HG03439 (cell line): ENCODE results near the gene PPM1D.
"Not testable (repeated sequence)": the region's sequence is repeated elsewhere in the genome, so short reads cannot be mapped to it uniquely, and the experiment has no call there.

Source experiments
- ATAC-seq: cut with Tn5 transposase; IDR thresholded peaks from one replicate; pipeline ENCODE4 v1.9.1; 2021; ENCODE audit warnings: mild to moderate bottlenecking, moderate library complexity; ENCODE audit not compliant: unreplicated experiment

PPM1D gene

DNA sequence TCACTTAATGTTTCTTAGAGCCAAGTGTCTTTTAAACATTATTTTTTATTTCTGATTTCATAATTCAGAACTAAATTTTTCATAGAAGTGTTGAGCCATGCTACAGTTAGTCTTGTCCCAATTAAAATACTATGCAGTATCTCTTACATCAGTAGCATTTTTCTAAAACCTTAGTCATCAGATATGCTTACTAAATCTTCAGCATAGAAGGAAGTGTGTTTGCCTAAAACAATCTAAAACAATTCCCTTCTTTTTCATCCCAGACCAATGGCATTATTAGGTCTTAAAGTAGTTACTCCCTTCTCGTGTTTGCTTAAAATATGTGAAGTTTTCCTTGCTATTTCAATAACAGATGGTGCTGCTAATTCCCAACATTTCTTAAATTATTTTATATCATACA, 64.0 kb downstream of the PPM1D start:
- ATAC-seq: no peak

DNA sequence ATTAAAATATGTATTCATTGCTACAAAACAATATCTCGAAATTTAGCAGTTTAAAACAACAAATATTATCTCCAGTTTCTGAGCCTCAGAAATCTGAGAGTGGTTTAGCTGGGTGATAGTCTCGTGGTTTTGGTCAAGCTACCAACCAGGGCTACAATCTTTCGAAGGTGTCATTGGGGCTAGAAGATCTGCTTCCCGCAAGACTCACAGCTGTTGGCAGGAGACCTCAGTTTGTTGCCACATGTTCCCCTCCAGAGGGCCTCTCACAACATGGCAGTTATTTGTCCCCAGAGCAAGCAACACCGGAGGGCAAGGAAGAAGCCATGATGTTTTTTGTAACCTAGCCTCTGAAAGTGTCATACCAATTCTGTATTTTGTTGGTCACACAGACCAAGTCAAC, 65.6 kb downstream of the PPM1D start:
- ATAC-seq: no peak

DNA sequence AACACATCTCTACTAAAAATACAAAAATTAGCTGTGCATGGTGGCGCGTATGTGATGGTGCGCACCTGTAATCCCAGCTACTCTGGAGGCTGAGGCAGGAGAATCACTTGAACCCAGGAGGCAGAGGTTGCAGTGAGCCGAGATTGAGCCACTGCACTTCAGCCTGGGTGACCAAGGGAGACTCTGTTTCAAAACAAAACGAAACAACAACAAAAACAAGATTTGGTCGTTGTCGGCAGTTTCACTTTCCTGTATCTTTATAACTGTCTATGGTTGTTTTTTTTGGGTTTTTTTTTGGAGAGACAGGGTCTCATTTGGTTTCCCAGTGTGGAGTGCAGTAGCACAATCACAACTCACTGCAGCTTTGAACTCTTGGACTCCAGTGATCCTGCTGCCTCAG, 68.7 kb downstream of the PPM1D start:
- ATAC-seq: not testable (repeated sequence)

DNA sequence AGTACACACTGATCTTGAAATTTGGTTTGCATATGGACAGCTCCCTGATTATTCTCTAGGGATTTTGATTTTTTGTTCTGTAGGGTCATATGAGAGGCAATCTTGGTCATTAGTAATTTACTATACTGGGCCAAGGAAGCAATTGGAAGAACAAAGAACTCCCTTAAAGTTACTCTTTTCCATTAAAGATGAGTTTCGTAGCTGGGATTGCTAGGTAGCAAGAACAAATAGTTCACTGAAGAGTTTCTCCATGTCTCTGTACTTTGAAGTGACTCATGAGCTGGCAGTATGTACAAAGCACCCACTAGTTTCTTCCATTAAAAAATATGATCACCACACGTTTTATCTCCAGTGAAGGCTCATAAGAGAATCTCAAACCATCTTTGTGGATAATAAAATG, 71.5 kb downstream of the PPM1D start:
- ATAC-seq: no peak

DNA sequence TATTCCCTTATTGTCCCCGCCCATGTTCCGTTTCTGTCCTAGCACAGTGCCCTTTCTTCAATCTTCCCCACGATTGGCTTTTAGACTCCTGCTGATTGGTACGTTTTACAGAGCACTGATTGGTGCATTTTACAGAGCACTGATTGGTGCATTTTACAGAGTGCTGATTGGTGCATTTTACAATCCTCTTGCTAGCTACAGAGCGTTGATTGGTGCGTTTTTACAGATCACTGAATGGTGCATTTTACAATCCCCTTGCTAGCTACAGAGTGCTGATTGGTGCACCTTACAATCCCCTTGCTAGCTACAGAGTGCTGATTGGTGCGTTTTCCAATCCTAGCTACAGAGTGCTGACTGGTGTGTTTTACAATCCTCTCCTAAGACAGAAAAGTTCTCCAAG, 74.6 kb downstream of the PPM1D start:
- not testable (repeated sequence) for ATAC-seq

DNA sequence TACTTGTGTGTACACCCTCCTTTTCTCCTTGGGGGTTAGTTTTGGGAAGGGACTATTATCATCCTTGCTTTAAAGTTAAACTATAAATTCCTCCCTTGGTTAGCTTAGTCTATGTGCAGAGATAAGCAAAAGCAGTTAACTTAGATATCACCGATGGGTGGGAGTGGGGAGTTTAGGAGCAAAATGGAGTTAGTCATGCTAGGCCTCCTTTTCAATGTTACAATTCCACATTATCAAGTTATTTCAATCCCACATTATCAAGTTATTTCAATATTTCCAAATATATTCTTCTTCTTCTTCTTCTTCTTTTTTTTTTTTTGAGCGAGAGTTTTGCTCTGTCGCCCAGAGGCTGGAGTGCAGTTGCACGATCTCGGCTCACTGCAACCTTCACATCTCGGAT, 76.0 kb downstream of the PPM1D start:
- no peak for ATAC-seq

DNA sequence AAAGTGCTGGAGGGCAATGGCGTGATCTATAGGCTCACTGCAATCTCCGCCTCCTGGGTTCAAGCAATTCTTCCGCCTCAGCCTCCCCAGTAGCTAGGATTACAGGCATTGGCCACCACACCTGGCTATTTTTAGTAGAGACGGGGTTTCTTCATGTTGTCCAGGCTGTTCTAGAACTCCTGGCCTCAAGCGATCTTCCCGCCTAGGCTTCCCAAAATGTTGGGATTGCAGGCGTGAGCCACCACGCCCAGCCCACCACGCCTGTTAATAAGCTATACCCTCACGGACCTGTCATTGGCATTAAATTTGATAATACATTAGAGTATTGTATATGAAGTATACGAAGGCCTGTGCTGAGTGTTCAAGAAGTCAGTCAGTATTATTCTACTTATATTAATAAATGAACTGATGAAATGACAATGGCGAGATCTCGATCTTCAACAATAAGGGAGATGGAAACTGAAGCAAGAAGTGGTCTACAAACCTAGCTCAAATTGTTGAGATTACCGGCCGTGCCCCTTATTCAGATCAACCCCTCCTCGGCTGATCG, 76.8 kb downstream of the PPM1D start:
- ATAC-seq: no peak

DNA sequence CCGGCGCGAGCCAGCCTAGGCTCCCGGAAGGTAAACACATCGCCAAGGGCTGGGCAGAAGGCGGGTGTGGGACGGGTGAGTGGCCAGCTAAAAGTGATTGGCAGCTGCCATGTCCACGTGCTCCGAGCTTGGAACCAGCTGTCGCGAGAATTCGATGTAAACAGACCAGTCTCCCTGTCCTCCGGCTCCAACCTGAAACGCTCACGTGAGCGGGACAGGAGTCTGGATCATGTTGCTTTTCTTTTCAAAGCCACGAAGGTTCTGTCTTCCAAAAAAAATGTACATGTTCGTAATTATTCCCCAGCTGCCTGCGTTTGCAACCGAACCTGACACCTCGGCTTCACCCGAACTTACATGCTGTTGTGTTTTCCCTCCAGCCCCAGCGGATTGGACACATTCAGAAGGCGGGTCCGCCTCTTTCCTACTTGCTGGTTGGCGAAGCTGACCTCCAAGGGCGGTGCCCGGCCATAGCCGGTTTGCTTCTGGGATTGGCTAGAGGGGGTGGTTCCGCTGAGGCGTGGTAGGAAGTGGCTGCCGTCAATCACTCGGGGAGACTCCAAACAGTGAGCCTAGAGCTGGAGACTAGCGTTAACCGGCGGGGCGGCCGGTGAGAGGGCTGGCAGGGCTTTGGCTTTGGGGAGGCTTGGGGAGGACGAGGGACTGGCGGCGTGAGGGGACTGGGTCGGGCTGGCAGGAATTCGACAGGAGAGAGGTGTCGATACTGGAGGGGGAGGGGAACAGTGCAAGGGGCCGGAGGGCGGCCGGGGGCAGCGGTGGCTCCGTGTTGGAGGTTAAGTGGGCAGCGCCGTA, 77.5 kb downstream of the PPM1D start, which contains the start of gene BCAS3:
Gene BCAS3, plus strand, starts transcription at position 544 of the 810 bp plus-strand sequence.
- peak; percentile 97 for ATAC-seq

DNA sequence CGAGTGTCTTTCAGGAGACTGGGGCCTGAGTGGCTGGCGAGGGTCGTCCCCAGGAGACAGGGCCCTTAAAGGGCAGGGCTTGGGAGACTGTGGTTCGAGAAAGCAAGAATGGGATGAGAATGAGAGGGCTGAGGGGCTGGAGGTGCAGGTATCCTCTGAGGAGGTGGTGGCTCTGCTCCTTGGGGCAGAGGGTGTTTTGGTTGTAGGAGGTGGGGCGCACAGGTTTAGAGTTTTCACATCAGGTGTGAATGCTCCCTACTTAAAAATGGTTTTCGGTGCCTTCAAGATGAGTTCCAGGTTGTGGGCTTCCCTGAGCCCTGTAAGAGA, 78.1 kb downstream of the PPM1D start:
- ATAC-seq: no peak

DNA sequence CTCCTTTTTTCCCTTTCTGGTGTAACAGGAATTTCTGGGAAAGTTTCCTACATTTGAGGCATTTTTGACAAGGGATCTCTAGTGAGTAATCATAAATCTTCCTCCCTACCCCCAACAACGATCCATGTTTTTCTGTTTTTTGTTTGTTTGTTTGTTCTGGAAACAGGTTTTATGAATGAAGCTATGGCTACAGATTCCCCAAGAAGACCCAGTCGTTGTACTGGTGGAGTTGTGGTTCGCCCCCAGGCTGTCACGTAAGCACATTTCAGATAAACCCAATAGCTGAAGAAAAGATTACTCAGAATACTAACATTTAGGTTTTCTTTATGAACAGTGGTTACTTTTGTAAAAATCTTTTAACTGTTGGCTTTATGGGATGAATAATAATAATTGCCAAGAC, 79.3 kb downstream of the PPM1D start:
- no peak for ATAC-seq

DNA sequence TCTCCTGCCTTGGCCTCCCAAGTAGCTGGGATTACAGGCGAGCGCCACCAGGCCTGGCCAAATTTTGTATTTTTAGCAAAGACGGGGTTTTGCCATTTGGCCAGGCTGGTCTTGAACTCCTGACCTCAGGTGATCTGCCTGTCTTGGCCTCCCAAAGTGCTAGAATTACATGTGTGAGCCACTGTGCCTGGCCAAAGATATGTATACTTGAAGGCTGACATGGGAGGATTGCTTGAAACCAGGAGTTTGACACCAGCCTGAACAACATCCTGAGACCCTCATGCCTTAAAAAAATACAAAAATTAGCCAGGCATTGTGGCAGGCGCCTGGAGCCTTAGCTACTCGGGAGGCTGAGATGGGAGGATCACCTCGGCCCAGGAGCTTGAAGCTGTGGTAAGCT, 80.8 kb downstream of the PPM1D start:
- no peak for ATAC-seq

DNA sequence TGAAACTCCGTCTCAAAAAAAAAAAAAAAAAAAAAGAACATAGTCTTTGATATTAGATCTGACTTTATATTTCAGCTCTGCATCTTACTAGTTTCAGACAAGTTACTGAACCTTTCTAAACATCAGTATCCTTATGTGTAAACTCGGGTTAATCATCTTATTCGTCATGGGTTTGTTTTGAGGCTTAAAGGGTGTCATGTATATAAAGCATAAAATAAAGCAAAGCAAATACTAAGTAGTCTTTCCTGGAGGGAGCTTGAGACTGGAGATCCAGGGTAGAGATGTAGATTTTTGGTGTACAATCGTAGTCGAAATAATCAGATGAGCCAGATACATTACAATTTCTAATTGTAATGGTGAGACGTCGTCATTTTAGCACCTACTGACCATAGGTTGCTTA, 85.4 kb downstream of the PPM1D start:
- no peak for ATAC-seq

DNA sequence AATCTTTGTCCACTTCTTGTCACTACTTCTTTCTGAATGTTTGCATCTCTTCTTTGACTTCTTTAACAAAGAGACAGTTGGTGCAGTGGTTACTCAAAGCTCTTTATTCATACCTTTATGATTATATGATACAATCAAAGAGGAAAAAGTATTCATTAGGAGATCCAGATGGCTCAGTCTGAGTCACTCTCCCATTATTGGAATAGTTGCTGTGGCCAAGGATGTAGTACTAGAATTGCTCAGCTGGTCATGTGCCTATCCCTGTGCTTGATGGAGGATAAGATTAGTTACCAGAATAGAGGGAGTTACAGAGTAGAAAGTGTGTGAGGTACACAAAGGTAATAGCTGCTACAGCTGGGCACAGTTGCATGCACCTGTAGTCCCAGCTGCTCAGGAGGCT, 96.0 kb downstream of the PPM1D start:
- ATAC-seq: no peak

DNA sequence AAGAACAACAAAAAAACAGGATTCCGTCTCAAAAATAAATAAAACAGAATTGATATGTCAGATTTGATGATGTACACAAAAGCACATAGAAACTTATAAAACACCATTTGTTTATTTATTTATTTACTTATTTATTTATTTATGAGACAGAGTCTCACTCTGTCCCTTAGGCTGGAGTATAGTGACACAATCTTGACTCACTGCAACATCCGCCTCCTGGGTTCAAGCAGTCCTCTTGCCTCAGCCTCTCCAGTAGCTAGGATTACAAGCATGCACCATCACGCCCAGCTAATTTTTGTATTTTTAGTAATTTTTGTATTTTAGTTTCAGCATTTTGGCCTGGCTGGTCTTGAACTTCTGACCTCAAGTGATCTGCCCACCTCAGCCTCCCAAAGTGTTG, 99.1 kb downstream of the PPM1D start:
- no peak for ATAC-seq

DNA sequence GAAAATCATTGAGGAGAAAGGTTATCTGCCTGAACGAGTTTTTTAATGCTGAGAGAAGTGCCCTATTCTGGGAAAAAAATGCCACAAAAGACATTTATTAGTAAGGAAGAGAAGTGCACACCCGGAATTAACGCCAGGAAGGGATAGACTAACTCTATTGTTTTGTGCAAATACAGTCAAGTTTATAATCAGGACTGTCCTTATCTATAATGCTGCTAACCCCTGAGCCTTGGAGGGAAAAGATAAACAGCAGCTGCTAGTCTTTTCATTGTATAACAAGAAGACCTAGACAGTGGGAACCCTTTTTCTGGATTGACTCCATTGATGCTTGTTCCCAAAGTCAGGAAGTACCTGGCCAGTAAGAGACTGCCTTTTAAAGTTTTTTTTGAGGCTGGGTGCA, 104.2 kb downstream of the PPM1D start:
- ATAC-seq: no peak

DNA sequence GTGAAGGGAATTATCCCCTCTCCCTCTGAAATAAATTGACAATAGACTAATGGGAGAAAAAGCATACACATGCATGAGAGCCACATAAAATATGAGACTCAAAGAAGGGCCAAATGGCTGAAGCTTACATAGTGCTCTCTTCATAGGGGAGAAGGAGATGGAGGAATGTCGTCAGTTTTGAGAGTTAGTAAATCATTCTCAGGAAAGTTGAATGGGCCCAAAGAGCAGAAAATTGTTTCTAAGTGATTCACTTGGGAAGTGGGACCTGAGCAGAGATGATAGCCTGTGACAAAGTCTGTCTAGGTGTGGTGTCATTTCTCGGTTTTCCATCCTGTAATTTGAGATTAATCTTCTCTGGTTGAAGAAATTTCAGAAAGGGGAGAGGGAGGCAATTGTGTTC, 112.7 kb downstream of the PPM1D start:
- no peak for ATAC-seq

DNA sequence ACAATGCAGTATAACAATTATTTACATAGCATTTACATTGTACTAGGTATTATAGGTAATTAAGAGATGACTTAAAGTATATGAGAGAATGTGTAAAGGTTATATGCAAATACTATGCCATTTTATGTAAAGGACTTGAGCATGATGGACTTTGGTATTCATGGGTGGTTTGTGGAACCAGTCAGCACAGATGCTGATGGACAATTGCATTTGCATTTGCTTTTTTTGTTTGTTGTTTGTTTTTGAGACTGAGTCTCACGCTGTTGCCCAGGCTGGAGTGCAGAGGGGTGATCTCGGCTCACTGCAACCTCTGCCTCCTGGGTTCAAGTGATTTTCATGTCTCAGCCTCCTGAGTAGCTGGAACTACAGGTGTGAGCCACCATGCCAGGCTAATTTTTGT, 113.6 kb downstream of the PPM1D start:
- ATAC-seq: no peak
